GM11168 (cell line): Measurements from ENCODE around the gene DIAPH1.

Experiments
- in situ Hi-C: fragments of 300-500 bp; cut with MboI; formaldehyde crosslinking; loops from one replicate; pipeline ENCODE4 v1.12.0; 2022; ENCODE audit warnings: low sequenced_read_pairs; ENCODE audit not compliant: unreplicated experiment

The DIAPH1 gene

DNA sequence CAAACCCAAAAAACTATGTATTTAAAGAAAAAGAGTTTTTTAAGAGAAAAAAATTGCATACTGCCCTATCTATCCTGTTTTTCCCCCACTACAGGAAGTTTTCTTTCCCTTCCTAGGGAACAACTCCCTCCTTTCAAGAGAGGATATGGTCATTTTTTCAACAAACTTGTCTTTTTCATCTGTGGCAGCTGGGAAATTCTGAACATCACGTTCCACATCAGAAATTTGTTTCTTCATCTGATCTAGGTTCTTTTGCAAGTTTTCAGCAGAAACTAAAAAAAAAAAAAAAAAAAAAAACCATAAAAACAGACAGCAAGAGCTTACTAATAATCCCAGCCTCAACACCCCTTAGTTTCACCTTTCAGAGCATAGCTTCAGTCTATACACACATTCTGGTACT is 91.4 kb downstream of the DIAPH1 start:
- in situ Hi-C loops: no loop called here

DNA sequence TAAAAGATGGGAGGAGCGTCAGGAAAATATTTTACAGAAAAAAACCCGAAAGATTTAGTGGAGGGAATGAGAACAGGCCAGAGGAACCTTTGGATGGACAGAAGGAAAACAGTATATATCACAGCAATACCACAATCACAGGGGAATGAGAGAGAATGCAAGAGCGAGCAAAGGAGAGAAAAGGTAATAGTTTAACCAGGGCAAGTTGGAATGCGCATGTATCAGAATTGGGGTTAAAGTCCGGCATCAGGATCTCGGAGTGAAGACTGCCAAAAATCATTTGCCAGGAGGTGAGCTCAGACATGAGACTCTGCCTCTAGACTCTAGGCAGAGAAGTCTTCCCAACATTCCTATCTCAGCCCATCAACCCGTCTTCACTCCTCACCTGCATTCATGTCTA is 93.1 kb downstream of the DIAPH1 start:
- in situ Hi-C loops: no loop called here

DNA sequence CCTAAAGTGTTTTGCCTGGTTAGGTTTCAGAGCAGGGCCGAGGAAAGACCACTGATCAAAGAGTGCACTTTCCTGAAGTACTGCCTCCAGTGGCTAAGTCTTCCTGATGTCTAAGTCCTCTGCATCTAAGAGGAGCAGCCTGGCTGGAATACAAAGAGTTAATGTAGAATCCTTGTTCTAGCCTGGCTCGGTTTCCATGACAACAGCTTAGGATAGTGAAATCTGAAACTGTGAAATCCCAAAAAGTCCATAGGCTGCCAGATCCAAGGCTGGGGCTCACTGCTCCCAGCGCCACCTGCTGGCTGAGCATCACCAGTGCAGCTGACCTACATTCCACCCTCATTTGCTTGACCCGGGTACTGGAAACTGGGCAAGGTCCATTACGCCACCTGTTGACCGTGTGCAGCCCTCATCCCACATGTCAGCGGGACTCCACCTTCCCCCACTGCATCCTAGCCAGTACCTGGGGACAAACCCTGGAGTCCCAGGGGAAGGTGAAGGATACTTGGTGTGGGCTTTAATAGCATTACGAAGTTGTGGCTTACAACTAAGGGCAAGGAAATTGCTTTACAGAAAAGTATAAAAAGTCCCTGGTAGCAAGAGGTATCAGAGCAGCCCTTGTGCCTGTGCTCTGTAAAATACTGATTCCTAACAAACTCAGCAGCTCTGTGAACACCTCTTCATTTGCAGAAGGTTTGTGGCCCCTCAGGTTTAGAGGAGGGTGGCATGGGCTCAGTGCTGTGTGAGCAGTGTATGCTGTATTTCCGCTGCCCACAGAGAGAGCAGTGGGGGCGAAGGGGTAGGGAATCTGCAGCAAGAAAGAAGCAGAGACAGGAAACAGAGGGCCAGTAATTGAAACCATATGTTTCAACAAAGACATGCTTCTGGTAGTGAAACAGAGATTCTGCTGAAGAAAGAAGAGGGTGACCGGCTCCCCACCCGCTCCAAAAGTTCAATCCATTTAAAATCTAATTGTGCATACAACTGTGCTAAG is 93.9 kb downstream of the DIAPH1 start:
- in situ Hi-C loops: no loop called here

DNA sequence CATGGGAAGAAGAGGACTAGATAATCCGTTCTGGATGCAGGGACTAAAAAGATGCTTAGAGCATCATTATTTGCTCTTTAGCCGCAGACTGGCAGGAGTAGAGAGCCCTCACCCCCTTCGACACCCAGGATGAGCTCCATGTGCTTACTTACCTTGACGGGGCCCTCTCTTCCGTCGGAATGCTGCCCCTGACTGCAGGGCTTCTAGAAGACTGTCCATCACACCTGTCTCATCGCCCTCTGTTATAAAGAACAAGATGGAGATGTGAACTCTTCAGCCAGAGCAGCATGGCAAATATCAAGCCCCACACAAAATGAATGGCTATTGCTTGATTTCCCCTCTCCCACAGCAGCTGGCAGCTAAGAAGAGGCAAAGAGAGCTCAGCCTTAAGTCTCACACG is 94.8 kb downstream of the DIAPH1 start:
- in situ Hi-C loops: no loop called here

DNA sequence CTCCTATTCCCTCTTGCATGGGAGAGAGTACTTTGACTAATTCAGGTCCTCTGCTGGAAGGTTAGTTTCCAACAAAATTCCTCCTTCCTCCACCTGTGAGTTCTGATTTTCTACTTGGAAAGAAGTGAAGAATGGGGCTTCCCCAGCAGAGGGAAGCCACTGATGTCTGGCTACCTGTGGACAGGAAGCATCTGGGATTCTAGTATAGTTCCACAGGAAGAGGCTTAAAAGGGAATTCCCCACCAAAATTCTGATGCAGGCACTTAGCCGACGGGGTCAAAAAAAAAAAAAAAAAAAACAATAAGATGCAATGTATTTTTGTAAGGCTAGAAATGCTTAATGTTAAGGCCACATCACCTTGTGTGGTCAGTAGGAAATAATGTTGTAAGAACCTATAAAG is 96.5 kb downstream of the DIAPH1 start:
- in situ Hi-C loops: no loop called here

DNA sequence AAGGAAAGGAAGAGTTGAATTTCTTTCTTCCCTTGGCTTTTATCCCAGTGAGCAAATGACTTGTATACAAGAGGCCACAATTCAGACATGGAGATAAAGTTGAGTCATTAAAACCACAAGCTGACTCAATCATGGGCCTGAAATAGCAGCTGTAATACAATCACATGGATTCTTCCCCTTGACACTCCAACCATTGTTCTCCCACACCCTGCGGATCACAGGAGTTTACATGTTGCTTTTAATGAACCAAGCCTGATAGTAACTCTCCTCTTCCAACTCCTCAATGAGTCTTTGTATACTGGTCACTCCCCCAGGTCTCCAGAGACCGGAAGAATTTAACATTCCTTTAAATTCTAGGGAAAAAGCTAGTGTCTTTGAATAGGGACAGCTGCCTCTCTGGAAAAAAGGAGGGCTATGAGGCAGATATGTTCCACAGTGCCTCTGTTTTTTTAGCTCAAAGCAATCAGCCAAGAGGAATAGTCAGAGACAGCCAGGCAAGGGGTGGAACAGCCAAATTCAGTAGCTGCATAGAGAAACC is 97.5 kb downstream of the DIAPH1 start:
- in situ Hi-C loops: no loop called here

DNA sequence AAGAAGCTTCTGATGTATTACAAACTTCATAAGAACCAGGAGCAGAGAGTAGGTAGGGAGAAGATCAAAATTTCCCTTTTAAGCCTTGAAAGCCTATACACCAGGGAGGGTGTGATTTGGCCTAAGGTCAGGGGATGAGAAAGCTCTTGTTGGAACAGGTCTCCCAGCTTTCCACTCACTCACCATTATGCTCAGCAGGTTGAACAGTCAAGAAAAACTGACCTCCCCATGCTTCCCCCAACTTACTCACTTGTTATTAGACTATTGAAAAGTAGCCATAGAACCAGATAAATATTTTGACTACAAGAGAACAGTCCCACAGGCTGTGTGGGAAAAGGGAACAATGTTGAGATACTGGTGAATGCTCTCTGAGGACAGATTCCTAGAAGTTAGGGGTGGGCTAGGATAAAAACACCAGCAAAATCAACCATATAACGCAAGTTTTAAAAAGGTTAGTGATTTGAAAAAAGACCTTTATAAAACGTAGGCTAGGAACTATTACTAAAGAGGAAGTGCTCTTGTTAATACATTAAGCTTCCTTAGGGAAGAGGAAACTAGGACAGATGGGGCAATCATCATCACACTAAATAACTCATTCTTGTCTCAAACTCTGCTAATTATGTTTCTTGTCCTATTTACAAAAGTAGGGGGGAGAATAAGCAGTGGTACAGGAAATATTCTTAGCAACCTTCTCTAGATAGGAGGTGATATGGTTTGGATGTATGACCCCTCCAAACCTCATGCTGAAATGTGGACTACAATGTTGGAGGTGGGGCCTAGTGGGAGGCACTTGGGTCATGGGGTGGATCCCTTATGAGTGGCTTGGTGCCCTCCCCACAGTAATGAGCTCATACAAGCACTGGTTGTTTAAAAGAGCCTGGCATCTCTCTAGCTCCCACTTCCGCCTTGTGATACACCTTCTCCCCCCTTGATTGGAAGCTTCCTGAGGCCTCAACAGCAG is 98.9 kb downstream of the DIAPH1 start:
- in situ Hi-C loops: loop anchor here (5.0 kb wide), 1 partner anchor 93 kb away; no protein-coding TSS in a partner anchor

DNA sequence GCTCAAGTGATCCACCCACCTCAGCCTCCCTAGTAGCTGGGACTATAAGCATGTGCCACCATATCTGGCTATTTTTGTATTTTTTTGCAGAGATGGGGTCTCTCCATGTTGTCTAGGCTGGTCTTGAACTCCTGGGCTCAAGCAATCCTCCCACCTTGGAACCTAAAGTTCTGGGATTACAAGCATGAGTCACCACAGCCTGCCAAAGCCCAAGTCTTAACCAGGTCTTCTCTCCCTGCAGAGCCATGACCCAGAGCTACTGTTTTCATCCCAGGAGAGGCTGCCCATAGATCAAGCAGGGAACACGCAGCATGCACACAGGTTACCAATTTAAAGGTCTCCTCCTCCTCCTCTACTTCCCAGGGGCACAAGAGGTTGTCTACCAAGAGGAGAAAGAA is 100.2 kb downstream of the DIAPH1 start:
- in situ Hi-C loops: loop anchor here (5.0 kb wide), 1 partner anchor 91 kb away; no protein-coding TSS in a partner anchor

DNA sequence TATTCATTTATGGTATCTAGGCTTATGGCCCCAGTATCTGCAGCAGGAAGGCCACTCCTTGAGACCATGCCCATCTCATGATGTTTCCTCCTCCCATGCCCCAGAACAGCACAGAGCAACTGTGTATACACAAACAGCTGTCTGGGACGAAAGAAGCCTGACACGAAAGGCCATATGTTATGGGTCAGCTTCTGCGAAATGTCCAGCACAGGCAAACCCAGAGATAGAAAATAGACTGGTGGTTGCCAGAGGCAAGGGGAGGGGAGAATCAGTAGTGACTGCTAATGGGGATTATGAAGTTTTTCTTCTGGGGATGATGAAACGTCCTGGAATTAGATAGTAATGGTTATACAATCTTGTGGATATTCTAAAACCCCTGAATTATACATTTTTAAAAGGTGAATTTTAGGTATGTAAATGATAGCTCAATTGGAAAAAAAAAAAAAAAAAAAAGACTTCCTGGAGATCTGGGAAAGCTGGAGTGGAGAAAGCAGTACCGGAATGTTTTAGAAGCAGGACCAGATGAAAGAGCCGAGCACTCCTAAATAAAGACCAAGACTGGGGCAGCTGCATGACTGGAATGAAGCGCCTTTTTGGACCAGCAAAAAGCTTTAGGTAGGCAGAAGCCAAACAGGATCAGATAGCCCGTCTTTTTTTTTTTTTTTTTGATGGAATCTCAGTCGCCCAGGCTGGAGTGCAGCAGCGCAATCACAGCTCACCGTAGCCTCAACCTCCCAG is 100.8 kb downstream of the DIAPH1 start:
- in situ Hi-C loops: loop anchor here (5.0 kb wide), 1 partner anchor 91 kb away; no protein-coding TSS in a partner anchor

DNA sequence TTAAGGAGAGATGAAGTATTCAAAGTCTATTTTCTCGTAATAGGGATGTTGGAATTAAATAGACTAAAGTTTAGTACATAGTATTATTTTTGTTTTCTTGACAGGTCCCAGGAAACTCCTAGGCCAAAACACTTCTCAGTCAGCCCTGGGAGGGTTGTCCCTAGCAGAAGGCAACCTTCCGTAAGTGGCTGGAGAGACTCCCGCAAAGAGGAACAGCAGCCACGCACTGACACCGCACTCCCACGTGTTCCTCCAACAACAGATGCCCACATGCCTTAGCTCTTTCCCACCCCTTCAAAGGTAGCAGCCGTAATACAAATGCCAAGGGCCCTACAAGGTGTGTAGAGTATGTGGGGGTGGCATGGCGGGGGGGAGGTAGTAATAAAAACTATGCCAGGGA is 101.5 kb downstream of the DIAPH1 start:
- in situ Hi-C loops: loop anchor here (5.0 kb wide), 1 partner anchor 90 kb away; no protein-coding TSS in a partner anchor

DNA sequence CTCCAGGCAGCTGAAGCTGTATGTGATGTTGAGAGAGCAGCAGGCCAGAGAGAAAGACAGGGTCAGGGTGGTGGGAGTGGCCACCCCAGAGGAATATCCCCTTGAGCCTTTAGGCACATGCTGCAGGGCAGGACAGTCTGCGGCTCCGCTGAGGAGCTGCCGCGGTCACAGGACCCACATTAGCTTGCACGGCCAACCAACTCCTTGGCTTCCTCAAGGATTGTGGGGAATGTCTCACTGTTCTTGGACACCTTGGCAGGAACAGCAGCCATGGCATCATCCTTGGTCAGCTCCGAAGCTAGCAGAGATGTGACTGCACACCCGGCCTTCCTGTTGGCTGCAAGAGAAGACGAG is 102.2 kb downstream of the DIAPH1 start:
- in situ Hi-C loops: loop anchor here (5.0 kb wide), 1 partner anchor 89 kb away; no protein-coding TSS in a partner anchor

DNA sequence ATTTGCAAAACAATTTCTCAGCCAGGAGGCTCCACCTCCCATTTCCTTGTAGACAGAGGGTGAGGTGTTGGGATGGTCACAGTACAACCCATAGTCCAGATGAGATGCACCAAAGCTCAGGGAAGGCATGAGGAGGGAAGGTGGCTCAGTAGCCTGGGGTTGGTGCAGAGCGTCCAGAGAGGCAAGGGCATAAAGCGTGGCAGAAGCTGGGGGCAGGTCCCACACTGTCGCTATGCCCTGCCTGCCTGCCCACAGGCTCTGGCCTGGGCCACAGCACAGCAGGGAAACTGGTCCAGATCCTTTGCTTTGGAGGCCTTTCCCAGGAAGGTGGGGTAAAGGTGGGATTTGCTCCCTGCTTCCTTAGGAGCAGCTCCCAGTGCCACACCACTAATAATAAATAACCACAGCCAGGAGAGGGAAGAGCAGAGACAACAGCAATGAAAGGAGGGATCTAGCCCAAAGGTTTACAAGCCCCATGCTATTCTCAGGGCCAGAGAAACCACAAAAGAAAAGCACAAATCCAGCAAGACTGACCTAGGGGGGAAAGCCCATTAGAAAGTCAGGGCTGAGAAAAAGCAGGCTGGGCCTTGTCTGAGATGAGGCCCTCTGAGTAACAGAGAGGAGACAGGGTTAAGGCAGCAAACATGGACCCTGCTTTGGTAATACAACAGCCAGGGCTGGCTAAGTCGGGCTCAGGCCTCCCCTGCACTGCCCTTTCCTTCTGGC is 102.7 kb downstream of the DIAPH1 start:
- in situ Hi-C loops: loop anchor here (5.0 kb wide), 1 partner anchor 89 kb away; no protein-coding TSS in a partner anchor

DNA sequence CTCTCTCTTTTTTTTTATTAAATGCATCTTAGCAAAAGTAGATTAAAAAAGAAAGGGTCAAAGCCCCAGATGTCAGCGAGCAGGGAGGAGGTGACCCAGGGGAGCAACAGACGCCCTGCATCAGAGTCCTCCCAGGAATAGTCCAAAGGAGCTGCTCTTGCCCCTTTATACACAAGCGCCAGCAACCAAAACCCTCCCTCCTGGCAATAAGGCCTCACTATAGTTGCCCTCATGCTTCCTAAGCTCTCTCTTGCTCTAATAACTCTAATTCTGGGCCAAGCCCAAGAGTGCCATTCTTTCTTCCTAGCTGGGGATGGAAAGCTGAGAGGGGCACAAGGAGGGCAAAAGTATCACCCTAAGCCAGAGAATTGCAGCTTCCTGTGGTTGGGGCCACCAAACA is 103.7 kb downstream of the DIAPH1 start:
- in situ Hi-C loops: loop anchor here (5.0 kb wide), 1 partner anchor 88 kb away; no protein-coding TSS in a partner anchor

DNA sequence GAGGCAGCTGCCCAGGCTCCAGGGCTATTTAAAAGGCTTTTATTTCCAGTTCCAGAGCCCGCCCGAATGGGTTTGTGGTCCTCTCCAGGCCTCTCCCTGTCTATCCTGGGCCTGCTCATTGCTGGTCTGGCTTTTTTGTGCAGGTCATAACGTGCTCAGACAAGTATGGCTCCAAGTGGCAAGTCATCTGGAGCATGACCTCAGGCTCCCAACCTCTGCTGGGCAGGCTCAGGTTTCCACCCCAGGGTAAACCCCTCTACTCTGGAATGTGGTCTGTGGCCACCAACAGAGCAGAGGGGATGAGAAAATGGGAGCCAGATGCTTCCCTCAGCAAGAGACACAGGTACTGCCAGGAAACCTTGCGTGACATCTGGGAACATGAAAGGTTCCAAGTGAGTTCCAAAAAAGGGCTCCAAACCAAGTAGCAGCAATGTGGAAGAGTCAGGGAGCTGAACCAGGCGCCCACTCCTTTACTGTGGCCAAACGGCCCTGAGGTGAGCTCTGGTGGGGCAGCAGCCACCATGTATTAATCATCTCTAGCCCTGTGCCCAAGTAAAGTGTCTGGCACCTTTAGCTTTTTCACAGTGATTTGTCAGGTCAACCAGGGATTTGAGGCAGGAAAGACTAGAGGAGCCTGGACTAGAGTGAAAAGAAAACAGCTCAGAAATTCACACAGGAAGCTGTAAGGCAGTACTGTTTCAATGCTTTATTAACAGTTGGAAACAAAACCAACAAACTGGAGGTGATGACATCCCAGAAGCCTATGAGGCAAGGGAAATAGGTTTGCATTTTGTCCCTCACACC is 104.3 kb downstream of the DIAPH1 start:
- in situ Hi-C loops: loop anchor here (5.0 kb wide), 1 partner anchor 87 kb away; no protein-coding TSS in a partner anchor

DNA sequence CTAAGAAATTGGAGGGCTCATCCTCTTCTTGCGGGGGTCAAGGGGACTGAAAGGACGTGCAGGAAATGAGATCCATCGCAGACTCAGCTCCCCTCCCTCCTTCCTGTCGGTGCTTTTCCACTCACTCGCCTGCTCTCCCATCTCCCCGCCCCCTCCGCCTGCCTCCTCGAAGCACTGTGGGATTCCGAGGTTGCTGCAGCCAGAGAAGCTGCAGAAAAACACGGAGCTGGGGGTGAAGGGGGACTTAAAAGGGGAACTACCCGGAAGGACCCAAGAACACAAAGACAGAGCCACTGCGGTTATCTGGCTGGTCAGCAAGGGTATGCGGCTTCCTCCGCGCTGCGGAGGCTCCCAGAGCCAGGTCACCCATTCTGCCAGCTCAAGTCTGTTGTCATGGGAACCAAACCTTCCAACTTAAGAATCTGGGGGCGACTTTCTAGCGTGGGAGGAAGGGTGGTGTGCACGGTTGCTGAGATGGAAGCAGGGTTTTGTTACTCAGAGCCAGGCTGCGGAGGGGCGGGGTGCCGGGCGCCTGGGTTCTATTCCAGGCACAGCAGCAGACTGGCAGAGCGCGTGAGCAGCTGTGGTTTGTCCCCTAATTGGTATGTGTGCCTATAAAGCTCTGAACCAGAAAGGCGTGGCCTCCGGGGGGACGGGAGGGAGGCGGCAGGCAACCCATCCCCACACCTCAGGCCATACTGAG is 105.0 kb downstream of the DIAPH1 start:
- in situ Hi-C loops: no loop called here

DNA sequence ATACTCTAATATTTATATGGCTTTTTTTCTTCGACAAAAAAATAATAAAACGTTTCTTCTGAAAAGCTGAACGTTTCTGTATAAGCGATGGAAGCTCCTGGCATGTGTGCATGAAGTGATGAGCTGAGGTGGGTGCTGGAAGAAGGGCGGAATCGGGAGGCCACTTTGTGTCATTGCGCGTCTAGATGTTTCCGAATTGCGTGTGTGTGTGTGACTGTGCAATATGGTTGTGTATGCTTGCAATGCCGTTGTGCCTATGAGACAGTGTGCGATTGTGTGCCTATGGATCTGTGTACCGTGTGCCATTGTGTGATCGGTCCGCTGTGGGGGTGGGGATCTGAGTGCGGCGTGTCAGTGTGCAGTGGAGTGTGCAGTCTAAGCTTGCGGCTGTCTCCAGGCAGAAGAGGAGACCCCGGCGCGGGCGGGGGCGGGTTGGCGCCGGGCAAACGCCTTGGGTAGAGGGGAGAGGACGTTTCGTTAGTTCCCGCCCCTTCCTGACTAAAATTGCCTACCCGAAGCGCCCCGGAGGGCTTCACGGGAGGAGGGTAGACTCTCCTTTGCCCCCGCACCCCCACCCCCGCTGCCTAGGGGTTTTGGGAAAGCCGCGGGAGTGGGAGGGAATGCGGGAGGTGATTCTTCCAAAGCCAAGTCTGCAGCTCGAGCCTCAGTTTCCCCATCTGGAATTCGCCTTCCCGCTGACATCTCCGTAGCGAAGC is 105.7 kb downstream of the DIAPH1 start:
- in situ Hi-C loops: no loop called here

DNA sequence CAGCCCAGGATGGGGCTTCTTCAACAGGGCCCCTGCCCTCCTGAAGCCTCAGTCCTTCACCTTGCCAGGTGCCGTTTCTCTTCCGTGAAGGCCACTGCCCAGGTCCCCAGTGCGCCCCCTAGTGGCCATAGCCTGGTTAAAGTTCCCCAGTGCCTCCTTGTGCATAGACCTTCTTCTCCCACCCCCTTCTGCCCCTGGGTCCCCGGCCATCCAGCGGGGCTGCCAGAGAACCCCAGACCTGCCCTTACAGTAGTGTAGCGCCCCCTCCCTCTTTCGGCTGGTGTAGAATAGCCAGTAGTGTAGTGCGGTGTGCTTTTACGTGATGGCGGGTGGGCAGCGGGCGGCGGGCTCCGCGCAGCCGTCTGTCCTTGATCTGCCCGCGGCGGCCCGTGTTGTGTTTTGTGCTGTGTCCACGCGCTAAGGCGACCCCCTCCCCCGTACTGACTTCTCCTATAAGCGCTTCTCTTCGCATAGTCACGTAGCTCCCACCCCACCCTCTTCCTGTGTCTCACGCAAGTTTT is 106.3 kb downstream of the DIAPH1 start:
- in situ Hi-C loops: no loop called here
